RKO (cell line): ENCODE data around the gene MED12L.
"Not testable (repeated sequence)": the region's sequence is repeated elsewhere in the genome, so short reads cannot be mapped to it uniquely, and the experiment has no call there.

ENCODE experiments used
- DNase-seq: peaks from one replicate; pipeline ENCODE4 v3.0.0-alpha.2; 2016; ENCODE audit warnings: low spot score

MED12L gene

DNA sequence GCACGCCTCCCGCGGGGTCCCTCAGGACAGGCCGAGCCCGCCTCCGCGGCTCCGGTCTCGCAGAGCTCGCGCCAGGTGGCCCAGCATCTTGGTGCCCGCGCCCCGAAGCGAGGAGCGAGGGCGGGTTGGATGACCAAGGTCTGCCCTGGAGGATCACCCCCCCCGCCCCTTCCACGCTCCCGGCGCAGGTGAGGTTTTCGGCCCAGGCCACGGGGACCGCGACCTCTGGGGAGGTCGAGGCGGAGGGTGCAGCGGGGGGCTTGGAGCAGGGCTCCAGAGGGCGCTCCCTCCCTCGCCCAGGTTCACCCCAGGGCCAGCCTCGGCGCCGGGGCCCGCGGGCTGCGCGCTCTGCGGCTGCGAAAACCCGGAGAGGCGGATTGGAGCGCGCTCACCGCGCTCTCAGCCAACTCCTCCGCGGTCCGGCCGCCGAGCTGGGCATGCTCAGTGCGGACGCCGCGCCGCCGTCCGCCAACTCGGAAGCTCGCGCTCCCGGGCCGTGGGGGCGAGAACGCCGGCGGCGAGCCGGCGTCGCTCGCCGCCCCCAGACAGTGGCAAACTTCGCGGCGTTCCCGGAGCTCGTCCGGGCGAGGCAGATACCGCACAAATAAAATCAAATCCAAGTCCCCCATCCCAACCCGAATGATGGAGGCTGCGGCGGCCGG lies at the start of gene MED12L:
Gene MED12L, plus strand, starts transcription at position 438 of the 662 bp plus-strand sequence. CDS start 1,263 bp downstream, outside the sequence.
- DNase-seq = no peak

DNA sequence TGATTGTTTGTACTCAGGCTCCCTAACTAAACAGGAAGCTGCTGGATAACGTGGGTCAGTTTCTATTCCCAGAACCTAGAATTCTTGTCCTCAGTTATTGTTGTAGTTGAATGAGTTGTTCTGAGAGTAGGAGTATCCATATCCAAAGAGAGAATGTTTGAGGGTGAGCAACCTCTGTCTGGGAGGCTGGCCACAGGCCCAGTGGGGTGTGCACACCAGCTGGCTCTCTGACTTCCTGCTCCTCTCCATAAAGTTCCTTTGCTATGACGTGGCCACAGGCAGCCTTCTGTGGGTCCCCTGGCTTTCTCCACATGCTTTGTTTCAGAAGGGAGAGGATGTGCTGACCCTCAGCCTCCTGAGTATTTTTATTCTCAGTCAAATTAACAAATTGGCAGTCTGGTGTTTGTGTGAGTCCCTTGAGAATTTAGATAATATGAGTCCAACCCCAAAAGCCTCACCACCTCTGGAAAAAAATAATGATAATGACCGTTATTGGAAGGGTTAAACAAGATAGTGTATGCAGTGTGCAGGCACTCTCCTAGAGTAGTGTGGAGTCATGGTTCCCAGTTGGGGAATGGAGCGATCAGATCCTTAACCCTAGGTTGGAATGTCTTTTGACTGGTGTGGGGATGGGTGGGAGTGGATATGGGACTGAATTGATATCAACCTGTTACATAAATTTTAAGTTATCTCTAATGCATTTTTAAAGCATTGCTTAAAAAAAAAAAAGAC lies 47.6 kb upstream of the MED12L start:
- DNase-seq = peak; percentile 80

- DNase-seq = no peak
Measured at GRCh38 chr3:151044706-151045105, 40.8 kb upstream of the MED12L start.

DNA sequence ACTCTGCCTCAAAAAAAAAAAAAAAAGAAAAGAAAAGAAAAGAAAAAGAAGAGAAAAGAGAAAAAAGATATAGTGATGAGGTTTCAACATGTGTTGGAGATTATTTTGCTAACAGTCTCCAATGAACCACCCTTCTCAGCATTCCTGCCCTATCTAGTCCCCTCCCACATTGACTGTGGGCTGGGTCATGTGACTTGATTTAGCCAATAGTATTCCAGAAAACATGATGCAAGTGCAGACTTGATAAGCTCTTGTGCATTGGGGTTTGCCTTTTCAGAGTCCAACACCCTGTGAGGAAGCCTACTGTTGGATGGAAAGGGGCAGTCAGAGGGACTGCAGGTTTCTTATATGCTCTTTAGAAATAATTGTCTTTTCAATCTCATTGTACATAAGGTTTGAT lies 37.8 kb upstream of the MED12L start:
- no peak for DNase-seq

- no peak for DNase-seq
Measured at GRCh38 chr3:151051533-151051932, 33.9 kb upstream of the MED12L start.

- DNase-seq = no peak
Measured at GRCh38 chr3:151052346-151052745, 33.1 kb upstream of the MED12L start.

- peak; percentile 9 for DNase-seq
Measured at GRCh38 chr3:151052756-151053155, 32.7 kb upstream of the MED12L start.

GRCh38 chr3:151058740-151059139 lies 26.7 kb upstream of the MED12L start:
- DNase-seq = no peak

GRCh38 chr3:151062611-151063010 lies 22.9 kb upstream of the MED12L start:
- DNase-seq = no peak

DNA sequence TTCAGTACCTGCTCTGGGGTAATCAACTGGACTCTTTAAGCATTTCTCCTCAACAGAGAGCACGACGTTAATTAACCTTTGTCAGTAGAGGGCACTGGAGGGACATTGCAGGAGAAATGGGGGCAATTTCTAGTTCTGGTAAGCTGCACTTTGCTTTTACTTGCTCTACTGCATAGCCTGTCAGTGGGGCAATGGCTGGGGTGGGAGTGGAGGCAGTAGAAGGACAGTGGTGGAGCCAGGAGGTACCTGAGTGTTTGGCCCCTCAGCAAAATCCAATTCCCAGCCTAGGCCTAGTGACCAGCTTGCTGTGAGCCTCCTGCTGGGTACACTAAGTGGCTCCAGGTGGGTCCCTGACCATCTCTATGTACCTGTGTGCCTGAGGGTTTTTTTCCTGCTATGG lies 18.3 kb upstream of the MED12L start:
- DNase-seq = peak; percentile 32

DNA sequence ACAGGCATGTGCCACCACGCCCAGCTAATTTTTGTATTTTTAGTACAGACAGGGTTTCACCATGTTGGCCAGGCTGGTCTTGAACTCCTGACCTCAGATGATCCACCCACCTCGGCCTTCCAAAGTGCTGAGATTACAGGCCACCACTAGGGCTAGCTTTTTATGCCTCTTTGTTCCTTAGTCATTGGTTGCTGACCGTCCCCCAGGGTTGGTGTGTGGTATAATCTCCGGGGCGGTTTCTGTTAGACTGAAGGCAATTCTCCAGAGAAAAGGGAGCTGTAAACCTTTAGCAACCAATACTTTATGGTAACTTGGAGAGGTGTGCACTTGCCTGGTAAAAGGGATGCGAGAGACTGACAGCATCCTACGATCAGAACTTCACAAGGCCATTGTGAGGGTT lies 12.6 kb upstream of the MED12L start:
- not testable (repeated sequence) for DNase-seq

DNA sequence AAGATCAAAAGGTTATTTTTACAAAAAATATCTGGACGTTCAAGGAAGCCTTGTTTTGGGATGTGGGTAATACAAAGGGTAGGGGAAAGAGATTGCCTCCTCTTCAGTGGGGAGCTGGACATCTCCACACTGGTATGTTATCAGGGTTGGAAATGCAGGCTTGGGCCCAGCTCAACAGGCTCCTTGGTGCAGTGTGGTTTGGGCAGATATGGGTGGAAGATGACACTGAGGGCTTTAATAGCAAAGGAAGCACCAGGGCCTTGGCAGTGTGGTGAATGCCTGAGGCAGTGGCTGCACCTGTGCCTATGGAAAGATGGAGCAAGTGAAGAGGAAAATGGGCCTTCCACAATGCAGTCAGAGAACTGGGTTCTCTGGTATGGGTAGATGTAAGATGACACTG lies 11.2 kb upstream of the MED12L start:
- no peak for DNase-seq

GRCh38 chr3:151075869-151076562 lies 9.4 kb upstream of the MED12L start:
- DNase-seq = no peak

DNA sequence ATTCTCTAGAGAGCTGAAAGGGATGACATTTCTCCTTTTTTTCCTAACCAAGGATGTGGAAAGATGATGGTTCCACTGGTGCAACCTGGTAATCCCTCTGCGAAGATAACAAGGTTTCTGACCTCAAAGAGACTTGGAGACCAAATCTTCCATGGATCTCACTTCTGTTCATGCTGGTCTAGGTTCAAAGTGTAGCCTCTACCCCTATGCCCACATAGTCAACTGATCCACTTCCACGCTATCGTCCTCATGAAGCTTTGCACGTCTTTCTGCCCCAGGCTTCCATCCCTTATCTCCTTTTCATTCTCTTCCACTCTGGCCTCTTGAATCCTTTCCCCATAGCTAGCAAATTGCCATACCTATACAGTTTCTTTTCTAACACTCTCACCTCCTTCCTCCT lies 8.8 kb upstream of the MED12L start:
- no peak for DNase-seq

DNA sequence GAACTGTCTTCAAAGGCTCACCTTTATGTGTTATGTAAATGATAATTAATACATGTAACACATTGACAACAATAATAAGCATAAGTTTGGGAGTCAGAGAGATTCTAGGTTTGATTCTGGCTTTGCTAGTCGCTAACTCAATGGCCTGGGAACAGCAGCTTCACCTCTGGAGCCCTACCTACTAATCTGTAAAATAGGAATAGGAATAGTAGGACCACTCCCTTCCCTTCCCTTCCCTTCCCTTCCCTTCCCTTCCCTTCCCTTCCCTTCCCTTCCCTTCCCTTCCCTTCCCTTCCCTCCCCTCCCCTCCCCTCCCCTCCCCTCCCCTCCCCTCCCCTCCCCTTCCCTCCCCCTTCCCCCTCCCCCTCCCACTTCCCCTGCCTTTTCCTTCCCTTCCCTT lies 4.4 kb upstream of the MED12L start:
- not testable (repeated sequence) for DNase-seq

GRCh38 chr3:151082880-151083838 lies 2.3 kb upstream of the MED12L start:
- no peak for DNase-seq

DNA sequence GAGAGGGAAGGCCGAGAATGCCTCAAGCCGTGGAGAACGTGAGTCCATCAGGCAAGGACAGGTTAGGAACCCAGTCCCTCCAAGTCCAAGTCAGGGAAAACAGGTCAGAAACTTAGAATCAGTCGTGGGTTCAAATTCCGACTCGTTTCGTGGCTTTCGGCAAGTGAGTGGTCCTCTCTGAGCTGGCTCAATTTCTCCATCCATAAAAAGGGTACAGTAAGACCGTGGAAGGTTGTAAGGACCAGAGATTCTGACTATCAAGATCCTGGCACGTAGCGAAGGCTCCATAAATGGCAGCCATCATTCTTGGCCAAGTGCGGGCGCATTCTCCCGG lies 604 bp upstream of the MED12L start:
- no peak for DNase-seq

GRCh38 chr3:151085889-151086483 lies 522 bp downstream of the MED12L start:
- DNase-seq = no peak

DNA sequence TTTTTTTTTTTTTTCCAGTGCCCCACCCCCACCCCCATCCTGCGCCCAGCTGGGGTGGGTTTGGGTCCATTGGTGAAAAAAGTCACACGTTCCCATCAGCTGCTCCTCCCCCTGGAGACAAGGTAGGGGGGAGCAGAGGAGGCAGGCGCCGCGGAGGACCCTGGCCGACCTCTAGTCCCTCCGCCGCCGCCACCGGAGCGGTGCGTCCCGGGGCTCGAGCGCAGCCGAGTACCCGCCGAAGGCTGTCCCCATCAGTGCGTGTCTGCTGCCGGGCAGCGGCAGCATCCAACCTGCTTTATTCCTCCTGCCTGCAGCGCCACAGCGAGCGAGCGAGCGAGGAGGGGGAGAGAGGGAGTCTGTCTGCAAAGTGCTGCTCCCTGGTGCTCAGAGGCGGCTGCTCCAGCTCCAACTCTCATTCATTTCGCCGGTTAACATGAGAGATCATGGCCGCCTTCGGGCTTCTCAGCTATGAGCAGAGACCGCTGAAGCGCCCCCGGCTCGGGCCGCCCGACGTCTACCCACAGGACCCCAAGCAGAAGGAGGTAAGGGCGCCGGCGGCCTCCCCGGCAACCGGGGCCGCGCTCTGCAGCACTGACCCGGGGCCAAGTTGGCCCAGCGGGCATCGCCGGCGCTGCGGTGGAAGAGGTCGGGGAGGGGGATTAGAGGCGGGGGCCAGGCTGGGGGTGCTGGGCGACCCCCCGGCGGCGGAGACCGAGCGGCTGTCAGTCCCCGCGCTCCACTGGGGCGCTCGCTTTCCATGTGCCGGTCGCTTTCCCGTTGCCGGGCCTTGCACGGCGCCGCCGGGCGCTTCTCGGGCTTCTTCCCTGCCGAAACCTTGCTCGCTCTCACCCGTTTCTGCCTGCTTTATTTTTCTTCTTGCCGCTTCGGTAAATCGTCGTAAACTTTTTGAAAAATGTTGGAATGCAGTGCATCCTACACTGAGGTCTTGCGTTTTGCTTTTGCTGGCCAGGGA lies 1.3 kb downstream of the MED12L start:
- DNase-seq = no peak

DNA sequence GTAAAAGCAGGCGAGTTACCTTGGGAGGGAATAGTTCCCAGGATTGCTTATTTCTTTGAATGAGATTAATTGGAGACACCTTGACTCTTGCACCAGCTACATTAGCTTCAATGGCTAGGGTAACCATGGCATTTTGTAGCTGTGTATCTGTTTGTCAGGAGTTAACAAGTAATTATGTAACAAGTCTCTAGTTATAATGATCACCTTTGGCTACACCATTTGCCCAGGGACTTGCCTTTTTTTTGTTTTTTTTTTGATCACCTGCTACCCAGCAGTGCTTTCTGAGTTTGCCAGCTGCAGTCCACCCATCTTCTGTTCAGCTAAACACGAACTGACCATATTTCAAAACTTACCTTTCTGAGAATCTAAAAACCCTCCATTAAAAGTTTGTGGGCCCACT lies 2.2 kb downstream of the MED12L start:
- no peak for DNase-seq
